GM12878 (cell line): ENCODE measurements around the gene MTA3. TPM values are rescaled to one million over a fixed set of nuclear protein-coding genes. Genes with fewer than 3 reads are reported as not detected.

Experiments
- BMI1 ChIP-seq: fragments of 450-650 bp; IDR thresholded peaks from 2 replicates; pipeline ENCODE4 v1.6.1; 2016; ENCODE audit warnings: mild to moderate bottlenecking, moderate library complexity, borderline replicate concordance
- CREM ChIP-seq: IDR thresholded peaks from 2 replicates; pipeline ENCODE4 v1.6.1; 2014; ENCODE audit warnings: antibody characterized with exemption, low read depth
- EZH2 ChIP-seq: IDR thresholded peaks from 2 replicates; pipeline ENCODE4 v1.6.1; 2012; ENCODE audit warnings: low read depth, mild to moderate bottlenecking, control low read depth, inconsistent platforms, low read length, borderline replicate concordance; ENCODE audit not compliant: control insufficient read depth
- FOS ChIP-seq: IDR thresholded peaks from 3 replicates; pipeline ENCODE4 v1.6.1; 2011; ENCODE audit warnings: borderline replicate concordance; ENCODE audit not compliant: insufficient read length; ENCODE audit errors: extremely low read depth
- FOXK2 ChIP-seq: fragments of 450-650 bp; IDR thresholded peaks from 2 replicates; pipeline ENCODE4 v1.6.1; 2017; ENCODE audit warnings: mild to moderate bottlenecking, moderate library complexity
- HCFC1 ChIP-seq: fragments of 150-350 bp; IDR thresholded peaks from 2 replicates; pipeline ENCODE4 v1.6.1; 2014; ENCODE audit warnings: low read length
- MEF2B ChIP-seq: fragments of 450-650 bp; IDR thresholded peaks from 2 replicates; pipeline ENCODE4 v1.6.1; 2018; ENCODE audit warnings: mild to moderate bottlenecking, moderate library complexity; ENCODE audit not compliant: partially characterized antibody, poor library complexity, severe bottlenecking
- MYB ChIP-seq: fragments of 150-350 bp; IDR thresholded peaks from 2 replicates; pipeline ENCODE4 v1.6.1; 2014; ENCODE audit warnings: mild to moderate bottlenecking, low read depth, low read length, borderline replicate concordance
- NRF1 ChIP-seq: conservative IDR thresholded peaks from 2 replicates; pipeline ENCODE4 v1.6.1; 2011; ENCODE audit warnings: mild to moderate bottlenecking, low read depth, low read length, improper control_type of control experiment
- POLR2A ChIP-seq: IDR thresholded peaks from 2 replicates; pipeline ENCODE4 v1.6.1; 2011; ENCODE audit warnings: low read depth, mild to moderate bottlenecking, low read length
- SRF ChIP-seq, 2 experiments: IDR thresholded peaks; 2 replicates each; pipeline ENCODE4 v1.6.1; 2011; ENCODE audit warnings: low read depth in 2 of 2, low read length in 2 of 2, mild to moderate bottlenecking in 1 of 2, moderate library complexity in 1 of 2
- TCF3 ChIP-seq: IDR thresholded peaks from 2 replicates; pipeline ENCODE4 v1.6.1; 2012; ENCODE audit warnings: low read depth, mild to moderate bottlenecking, low read length, borderline replicate concordance; ENCODE audit not compliant: insufficient read depth
- ZNF384 ChIP-seq: IDR thresholded peaks from 2 replicates; pipeline ENCODE4 v1.6.1; 2012; ENCODE audit warnings: low read depth, mild to moderate bottlenecking, low read length, improper control_type of control experiment, borderline replicate concordance
- ZZZ3 ChIP-seq: IDR thresholded peaks from 2 replicates; pipeline ENCODE4 v1.6.1; 2011; ENCODE audit warnings: low read depth; ENCODE audit not compliant: control insufficient read depth, insufficient read length
- polyA plus RNA-seq, 11 experiments: library from polyadenylated mRNA; depleted of rRNA in 4 of 11; unstranded in 6 of 11; stranded (reverse) in 5 of 11; fragments of >200 nt; fragmentation: Nextera tagmentation in 4 of 11; fragmentation: Illumina TruSeq in 1 of 11; extraction: Ambion mirVana in 4 of 11; extraction: Trizol in 1 of 11; gene quantifications; 1 replicate in 1 of 11; 2 replicates in 10 of 11; pipeline versions ENCODE4 v1.2.1 to v1.2.3, GENCODE V29; 2011 to 2016; ENCODE audit warnings: inconsistent platforms in 2 of 11, missing spikeins in 2 of 11, low read depth in 1 of 11
- total RNA-seq, 4 experiments: library from RNA; depleted of rRNA in 3 of 4; stranded (reverse); fragments of >200 nt in 3 of 4; fragmentation: Illumina TruSeq in 1 of 4; extraction: Trizol in 1 of 4; gene quantifications; 2 replicates each; pipeline versions ENCODE4 v1.2.1 to v1.2.3, GENCODE V29; 2013 to 2021
- TF ChIP-seq, protein P1 (sequence below): fragments of 450-650 bp; formaldehyde crosslinking; IDR thresholded peaks from 2 replicates; pipeline ENCODE4 v1.4.0; 2022; ENCODE audit warnings: mild to moderate bottlenecking, moderate library complexity
- TF ChIP-seq, protein P2 (sequence below), 3 experiments: IDR thresholded peaks in 2 of 3; conservative IDR thresholded peaks in 1 of 3; 2 replicates each; pipeline ENCODE4 v1.5.1; 2011; ENCODE audit warnings: low read depth in 3 of 3, low read length in 3 of 3, mild to moderate bottlenecking in 3 of 3, control low read depth in 2 of 3, moderate library complexity in 2 of 3, inconsistent platforms in 1 of 3, mixed read lengths in 1 of 3; ENCODE audit not compliant: control insufficient read depth in 2 of 3, insufficient read depth in 1 of 3; ENCODE audit errors: extremely low read depth in 1 of 3
- TF ChIP-seq, protein P3 (sequence below): fragments of 450-650 bp; IDR thresholded peaks from 2 replicates; pipeline ENCODE4 v1.6.1; 2016; ENCODE audit warnings: mild to moderate bottlenecking
- TF ChIP-seq, protein P4 (sequence below): fragments of 450-650 bp; IDR thresholded peaks from 2 replicates; pipeline ENCODE4 v1.6.1; 2017; ENCODE audit warnings: mild to moderate bottlenecking, low read depth, inconsistent platforms; ENCODE audit not compliant: poor library complexity, severe bottlenecking
- TF ChIP-seq, protein P5 (sequence below): fragments of 450-650 bp; IDR thresholded peaks from 2 replicates; pipeline ENCODE4 v1.6.1; 2017; ENCODE audit warnings: borderline replicate concordance

The MTA3 gene
- total and polyA plus RNA-seq, 10 of the 15 experiments (the other 5 are each of a cell fraction or from before 2014, with no cell fraction given), result 17.6 to 45.5 (median 26.5) TPM

DNA sequence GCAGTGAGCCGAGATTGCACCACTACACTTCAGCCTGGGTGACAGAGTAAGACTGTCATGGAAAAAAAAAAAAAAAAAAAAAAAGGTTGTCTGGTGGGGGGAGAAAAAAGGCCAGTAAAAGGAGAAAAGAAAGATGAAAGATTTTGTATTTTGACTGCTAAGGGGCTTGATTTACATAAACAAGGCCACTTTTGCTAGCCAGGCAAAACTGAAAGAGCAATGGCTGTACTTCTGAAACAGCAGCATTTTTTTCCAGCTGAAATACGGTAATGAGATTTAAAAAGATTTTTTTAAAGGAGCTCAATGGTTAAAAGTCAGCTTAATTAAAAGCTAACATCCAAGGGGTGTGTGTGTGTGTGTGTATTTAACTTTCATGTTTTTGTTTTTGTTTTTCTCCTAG, 206.8 kb downstream of the MTA3 start (continued):
- TF ChIP-seq, protein P1, sequence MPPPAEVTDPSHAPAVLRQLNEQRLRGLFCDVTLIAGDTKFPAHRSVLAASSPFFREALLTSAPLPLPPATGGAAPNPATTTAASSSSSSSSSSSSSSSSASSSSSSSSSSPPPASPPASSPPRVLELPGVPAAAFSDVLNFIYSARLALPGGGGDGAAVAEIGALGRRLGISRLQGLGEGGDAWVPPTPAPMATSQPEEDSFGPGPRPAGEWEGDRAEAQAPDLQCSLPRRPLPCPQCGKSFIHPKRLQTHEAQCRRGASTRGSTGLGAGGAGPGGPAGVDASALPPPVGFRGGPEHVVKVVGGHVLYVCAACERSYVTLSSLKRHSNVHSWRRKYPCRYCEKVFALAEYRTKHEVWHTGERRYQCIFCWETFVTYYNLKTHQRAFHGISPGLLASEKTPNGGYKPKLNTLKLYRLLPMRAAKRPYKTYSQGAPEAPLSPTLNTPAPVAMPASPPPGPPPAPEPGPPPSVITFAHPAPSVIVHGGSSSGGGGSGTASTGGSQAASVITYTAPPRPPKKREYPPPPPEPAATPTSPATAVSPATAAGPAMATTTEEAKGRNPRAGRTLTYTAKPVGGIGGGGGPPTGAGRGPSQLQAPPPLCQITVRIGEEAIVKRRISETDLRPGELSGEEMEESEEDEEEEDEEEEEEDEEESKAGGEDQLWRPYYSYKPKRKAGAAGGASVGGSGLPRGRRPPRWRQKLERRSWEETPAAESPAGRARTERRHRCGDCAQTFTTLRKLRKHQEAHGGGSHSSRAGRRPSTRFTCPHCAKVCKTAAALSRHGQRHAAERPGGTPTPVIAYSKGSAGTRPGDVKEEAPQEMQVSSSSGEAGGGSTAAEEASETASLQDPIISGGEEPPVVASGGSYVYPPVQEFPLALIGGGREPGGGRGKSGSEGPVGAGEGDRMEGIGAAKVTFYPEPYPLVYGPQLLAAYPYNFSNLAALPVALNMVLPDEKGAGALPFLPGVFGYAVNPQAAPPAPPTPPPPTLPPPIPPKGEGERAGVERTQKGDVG, result no peak
- no peak for TF ChIP-seq CREM
- TF ChIP-seq NRF1, result no peak
- TF ChIP-seq, protein P2, sequence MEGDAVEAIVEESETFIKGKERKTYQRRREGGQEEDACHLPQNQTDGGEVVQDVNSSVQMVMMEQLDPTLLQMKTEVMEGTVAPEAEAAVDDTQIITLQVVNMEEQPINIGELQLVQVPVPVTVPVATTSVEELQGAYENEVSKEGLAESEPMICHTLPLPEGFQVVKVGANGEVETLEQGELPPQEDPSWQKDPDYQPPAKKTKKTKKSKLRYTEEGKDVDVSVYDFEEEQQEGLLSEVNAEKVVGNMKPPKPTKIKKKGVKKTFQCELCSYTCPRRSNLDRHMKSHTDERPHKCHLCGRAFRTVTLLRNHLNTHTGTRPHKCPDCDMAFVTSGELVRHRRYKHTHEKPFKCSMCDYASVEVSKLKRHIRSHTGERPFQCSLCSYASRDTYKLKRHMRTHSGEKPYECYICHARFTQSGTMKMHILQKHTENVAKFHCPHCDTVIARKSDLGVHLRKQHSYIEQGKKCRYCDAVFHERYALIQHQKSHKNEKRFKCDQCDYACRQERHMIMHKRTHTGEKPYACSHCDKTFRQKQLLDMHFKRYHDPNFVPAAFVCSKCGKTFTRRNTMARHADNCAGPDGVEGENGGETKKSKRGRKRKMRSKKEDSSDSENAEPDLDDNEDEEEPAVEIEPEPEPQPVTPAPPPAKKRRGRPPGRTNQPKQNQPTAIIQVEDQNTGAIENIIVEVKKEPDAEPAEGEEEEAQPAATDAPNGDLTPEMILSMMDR (IDR thresholded peaks at IDR 0.05 in 2 of 3, conservative IDR thresholded peaks at IDR 0.05 in 1 of 3; ENCODE audit: control insufficient read depth in 2 of 3, extremely low read depth in 1 of 3, insufficient read depth in 1 of 3, low read depth in 3 of 3, low read length in 3 of 3), result no peak
- TF ChIP-seq TCF3, result no peak
- TF ChIP-seq, protein P3, sequence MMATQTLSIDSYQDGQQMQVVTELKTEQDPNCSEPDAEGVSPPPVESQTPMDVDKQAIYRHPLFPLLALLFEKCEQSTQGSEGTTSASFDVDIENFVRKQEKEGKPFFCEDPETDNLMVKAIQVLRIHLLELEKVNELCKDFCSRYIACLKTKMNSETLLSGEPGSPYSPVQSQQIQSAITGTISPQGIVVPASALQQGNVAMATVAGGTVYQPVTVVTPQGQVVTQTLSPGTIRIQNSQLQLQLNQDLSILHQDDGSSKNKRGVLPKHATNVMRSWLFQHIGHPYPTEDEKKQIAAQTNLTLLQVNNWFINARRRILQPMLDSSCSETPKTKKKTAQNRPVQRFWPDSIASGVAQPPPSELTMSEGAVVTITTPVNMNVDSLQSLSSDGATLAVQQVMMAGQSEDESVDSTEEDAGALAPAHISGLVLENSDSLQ, result no peak
- no peak for TF ChIP-seq ZZZ3
- TF ChIP-seq FOXK2, result peak; percentile 36; the same call in 1 of the 2 replicates
- no peak for TF ChIP-seq MEF2B
- no peak for TF ChIP-seq POLR2A
- TF ChIP-seq EZH2, result no peak
- TF ChIP-seq FOS, result no peak
- peak; percentile 57; the same call in 1 of the 2 replicates for TF ChIP-seq ZNF384
- TF ChIP-seq, protein P4, sequence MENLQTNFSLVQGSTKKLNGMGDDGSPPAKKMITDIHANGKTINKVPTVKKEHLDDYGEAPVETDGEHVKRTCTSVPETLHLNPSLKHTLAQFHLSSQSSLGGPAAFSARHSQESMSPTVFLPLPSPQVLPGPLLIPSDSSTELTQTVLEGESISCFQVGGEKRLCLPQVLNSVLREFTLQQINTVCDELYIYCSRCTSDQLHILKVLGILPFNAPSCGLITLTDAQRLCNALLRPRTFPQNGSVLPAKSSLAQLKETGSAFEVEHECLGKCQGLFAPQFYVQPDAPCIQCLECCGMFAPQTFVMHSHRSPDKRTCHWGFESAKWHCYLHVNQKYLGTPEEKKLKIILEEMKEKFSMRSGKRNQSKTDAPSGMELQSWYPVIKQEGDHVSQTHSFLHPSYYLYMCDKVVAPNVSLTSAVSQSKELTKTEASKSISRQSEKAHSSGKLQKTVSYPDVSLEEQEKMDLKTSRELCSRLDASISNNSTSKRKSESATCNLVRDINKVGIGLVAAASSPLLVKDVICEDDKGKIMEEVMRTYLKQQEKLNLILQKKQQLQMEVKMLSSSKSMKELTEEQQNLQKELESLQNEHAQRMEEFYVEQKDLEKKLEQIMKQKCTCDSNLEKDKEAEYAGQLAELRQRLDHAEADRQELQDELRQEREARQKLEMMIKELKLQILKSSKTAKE, result peak; percentile 55
- no peak for TF ChIP-seq SRF (IDR thresholded peaks at IDR 0.05; ENCODE audit: low read depth in 2 of 2, low read length in 2 of 2)
- no peak for TF ChIP-seq BMI1
- no peak for TF ChIP-seq MYB
- TF ChIP-seq, protein P5, sequence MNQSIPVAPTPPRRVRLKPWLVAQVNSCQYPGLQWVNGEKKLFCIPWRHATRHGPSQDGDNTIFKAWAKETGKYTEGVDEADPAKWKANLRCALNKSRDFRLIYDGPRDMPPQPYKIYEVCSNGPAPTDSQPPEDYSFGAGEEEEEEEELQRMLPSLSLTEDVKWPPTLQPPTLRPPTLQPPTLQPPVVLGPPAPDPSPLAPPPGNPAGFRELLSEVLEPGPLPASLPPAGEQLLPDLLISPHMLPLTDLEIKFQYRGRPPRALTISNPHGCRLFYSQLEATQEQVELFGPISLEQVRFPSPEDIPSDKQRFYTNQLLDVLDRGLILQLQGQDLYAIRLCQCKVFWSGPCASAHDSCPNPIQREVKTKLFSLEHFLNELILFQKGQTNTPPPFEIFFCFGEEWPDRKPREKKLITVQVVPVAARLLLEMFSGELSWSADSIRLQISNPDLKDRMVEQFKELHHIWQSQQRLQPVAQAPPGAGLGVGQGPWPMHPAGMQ, result no peak
- no peak for TF ChIP-seq HCFC1
